GM18909 (cell line): ENCODE data around the gene ZFY.
"Not testable (repeated sequence)": the region's sequence is repeated elsewhere in the genome, so short reads cannot be mapped to it uniquely, and the experiment has no call there.

Experiments
- ATAC-seq: cut with Tn5 transposase; IDR thresholded peaks from one replicate; pipeline ENCODE4 v1.9.1; 2021; ENCODE audit warnings: mild to moderate bottlenecking; ENCODE audit not compliant: unreplicated experiment, poor library complexity

The ZFY gene

GRCh38 chrY:2972708-2973107 is 37.5 kb downstream of the ZFY start:
- ATAC-seq = no peak

DNA sequence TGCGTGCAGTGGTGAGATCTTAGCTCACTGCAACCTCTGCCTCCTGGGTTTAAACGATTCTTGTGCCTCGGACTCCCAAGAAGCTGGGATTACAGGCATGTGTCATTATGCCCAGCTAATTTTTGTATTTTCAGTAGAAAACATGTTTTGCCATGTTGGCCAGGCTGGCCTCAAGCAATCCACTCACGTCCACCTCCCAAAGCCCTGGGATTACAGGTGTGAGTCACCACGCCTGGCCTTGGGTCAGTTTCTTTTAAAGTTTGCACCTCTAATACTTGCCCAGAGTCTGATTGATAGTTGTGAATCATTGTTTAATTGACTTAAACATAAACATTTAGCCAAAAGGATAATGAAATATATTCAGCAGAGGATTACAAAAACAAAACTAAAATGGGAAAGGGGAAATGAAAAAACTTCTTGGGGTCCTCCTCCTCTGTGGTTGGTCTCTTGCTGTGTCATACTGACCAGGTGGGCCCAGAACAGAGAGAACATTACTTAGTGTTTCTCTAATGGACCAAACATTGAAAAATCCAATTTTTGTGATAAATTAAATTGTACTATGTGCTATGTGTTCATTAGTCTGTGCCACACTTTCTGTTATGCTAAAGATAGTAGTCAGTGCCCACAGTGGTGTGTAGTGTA is 38.0 kb downstream of the ZFY start:
- no peak for ATAC-seq

- ATAC-seq = no peak
Observed at GRCh38 chrY:2979283-2979682, 44.1 kb downstream of the ZFY start.

- no peak for ATAC-seq
Observed at GRCh38 chrY:2984491-2984890, 49.3 kb downstream of the ZFY start.

DNA sequence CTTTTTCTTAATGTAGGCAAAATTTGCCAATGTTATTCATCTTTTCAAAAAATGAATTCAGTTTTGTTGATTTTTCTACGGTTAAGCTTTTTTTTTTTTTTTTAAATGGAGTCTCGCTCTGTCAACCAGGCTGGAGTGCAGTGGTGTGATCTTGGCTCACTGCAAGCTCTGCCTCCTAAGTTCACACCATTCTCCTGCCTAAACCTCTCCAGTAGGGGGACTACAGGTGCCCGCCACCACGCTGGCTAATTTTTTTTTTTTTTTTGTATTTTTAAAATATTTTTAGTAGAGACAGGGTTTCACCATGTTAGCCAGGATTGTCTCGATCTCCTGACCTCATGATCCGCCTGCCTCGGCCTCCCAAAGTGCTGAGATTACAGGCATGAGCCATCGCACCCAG is 52.0 kb downstream of the ZFY start:
- not testable (repeated sequence) for ATAC-seq

DNA sequence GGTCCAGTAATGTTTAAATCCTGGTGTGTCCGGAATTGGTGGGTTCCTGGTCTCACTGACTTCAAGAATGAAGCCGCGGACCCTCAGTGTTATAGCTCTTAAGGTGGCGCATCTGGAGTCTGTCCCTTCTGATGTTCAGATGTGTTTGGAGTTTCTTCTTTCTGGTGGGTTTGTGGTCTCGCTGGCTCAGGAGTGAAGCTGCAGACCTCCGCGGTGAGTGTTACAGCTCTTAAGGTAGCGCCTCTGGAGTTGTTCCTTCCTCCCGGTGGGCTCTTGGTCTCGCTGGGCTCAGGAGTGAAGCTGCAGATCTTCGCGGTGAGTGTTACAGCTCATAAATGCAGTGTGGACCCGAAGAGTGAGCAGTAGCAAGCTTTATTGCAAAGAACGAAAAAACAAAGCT is 62.2 kb downstream of the ZFY start:
- not testable (repeated sequence) for ATAC-seq

GRCh38 chrY:3002190-3002589 is 67.0 kb downstream of the ZFY start:
- no peak for ATAC-seq

- no peak for ATAC-seq
Observed at GRCh38 chrY:3002680-3003515, 67.7 kb downstream of the ZFY start.

DNA sequence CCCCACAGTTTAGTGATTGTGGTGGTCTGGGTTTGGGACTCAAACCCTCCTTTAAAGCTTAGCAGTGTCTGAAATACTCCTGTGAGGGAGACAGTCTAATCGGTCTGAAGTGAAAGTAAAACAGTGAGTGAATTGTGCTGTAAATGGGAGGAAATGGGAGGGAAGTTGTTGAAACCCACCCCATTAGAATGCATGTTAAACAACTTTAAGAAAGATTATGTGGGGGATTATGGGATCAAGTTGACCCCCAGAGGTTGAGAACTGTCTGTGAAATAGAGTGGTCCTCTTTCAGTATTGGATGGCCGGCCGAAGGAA is 68.3 kb downstream of the ZFY start:
- no peak for ATAC-seq

DNA sequence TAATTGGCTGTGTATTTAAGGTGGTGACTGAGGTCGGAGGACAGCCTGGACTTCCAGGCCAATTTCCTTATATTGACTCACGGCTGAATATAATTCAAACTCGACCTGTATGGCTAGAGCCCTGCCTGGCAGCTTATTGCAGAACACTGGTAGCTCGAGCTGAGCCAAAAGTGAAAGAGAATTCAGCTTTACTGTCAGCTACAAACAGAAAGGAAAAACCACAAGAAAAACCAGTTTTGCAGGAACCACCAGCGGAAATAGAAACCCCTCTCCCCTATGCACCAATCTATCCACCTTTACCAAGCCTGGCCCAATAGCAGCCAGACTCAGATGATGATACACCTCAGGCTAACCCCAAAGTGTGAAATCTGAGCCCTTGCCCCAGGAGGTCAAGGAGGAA is 68.7 kb downstream of the ZFY start:
- ATAC-seq = no peak

GRCh38 chrY:3006031-3006430 is 70.8 kb downstream of the ZFY start:
- ATAC-seq = not testable (repeated sequence)

- no peak for ATAC-seq
Observed at GRCh38 chrY:3007967-3008366, 72.8 kb downstream of the ZFY start.

DNA sequence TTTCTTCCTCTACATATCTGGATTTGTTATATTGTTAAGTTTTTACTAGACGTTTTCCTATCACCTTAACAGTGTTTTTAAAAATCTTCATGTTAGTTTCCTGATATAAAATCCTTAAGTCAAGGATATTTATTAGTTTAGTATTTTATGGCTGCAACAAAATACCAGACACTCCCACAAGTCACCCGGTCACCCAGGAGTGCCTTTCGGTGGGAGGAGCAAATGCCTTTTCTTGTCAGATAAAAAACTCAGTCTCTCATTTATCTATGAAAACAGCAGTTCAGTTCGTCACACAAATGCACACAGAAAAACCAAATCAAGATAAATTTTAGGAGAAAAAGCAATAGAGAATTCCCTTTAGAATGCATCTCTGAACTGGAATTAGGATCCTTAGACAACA is 77.0 kb downstream of the ZFY start:
- ATAC-seq = no peak

GRCh38 chrY:3016594-3016993 is 81.4 kb downstream of the ZFY start:
- no peak for ATAC-seq

- ATAC-seq = no peak
Observed at GRCh38 chrY:3018546-3018945, 83.4 kb downstream of the ZFY start.

DNA sequence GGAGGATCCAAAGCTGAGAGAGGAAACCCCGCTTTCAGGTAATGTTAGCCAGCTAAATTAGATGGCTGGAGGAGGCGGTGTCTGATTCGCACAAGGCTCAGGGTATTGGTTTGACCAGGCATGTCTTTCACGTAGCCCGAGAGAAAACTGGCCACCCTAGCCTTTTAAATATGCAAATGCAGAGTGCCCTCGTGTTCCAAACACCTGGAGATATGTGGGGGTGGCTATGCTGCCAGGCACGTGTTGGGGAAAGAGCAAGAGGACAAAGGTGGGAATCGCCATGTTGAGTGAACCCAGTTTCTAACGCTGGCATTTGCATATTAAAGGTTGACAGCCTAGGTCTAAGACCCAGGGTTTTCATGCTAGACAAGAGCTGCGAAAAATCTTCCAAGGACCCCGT is 84.4 kb downstream of the ZFY start:
- no peak for ATAC-seq

DNA sequence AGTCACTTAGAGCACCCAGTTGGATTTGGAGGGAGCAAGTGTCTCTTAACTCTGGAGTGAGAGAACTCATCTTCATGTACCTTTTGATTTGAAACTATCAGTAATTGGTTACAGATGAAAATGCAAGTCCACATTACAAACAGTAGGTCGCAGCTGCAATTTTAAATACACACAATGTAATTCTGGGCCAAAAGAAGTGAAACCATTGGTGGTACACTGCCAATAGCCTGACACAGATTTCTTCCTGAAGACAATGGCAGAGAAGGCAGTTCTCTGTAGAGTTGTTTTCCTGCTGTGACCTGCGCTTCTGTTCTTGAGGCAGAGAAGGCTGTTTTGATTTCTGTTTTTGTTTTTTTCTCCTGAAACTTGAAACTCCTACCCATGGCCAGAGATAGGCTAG is 86.0 kb downstream of the ZFY start:
- no peak for ATAC-seq

GRCh38 chrY:3023606-3024005 is 88.4 kb downstream of the ZFY start:
- no peak for ATAC-seq

GRCh38 chrY:3025357-3025756 is 90.2 kb downstream of the ZFY start:
- ATAC-seq = no peak
